ENCODE measurements around the gene ZNF672. TPM values are rescaled to one million over a fixed set of nuclear protein-coding genes. Genes with fewer than 3 reads are reported as not detected.

The ZNF672 gene
- total and polyA plus RNA-seq, 2 of the 13 experiments (the other 11 are each of a cell fraction or from before 2014, with no cell fraction given), result 17.2 to 22.9 TPM

DNA sequence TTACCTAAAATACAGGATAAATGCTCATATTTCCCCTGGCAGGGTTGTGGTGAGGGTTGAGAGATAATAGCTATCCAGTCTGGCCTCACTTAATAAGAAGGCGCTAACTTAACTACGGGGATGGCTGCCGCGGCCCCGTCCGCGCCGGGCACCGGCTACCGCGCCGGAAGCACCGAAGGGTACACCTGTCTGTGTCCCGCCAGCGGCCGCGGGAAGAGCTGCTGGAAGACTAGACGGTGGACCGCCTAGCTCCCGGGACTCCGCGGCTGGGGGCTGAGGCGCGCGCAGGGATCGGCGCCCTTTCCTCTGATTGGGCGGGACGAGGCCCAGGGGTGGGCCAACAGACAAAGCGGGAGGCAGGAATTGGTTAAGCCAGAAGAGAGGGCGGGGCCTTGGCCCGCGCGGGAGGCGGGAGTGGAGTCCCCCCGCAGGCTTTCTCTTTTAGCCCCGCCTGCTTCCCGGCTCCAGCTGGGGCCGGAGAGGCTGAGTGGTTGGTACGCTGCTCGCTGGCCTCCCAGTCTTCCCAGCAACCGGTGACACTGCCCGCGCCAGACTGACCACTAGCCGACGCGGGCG lies at the start of gene ZNF672 (continued):
- TF ChIP-seq ELF4 (CRISPR knock-in tag; IDR thresholded peaks at IDR 0.05; ENCODE audit: borderline replicate concordance) (peak; percentile 72; the same call in 1 of the 2 replicates), ZNF274 (CRISPR knock-in tag; IDR thresholded peaks at IDR 0.05) (no peak), TSC22D2 (CRISPR knock-in tag; IDR thresholded peaks at IDR 0.05; ENCODE audit: borderline replicate concordance) (no peak), ZNF329 (CRISPR knock-in tag; IDR thresholded peaks at IDR 0.05; ENCODE audit: low read depth) (no peak), ZNF605 (CRISPR knock-in tag; IDR thresholded peaks at IDR 0.05) (peak; percentile 59; the same call in 1 of the 2 replicates), ZNF124 (CRISPR knock-in tag; IDR thresholded peaks at IDR 0.05) (no peak), IRF2 (CRISPR knock-in tag; IDR thresholded peaks at IDR 0.05) (0 out of 2 replicates have a peak, but pooled peaks have one; percentile 51), ZMYM4 (CRISPR knock-in tag; IDR thresholded peaks at IDR 0.05) (no peak), TGIF2 (CRISPR knock-in tag; IDR thresholded peaks at IDR 0.05) (no peak), RBAK (CRISPR knock-in tag; IDR thresholded peaks at IDR 0.05) (no peak), ZNF672 (CRISPR knock-in tag; IDR thresholded peaks at IDR 0.05) (0 out of 2 replicates have a peak, but pooled peaks have one; percentile 26), ETV5 (CRISPR knock-in tag; IDR thresholded peaks at IDR 0.05; ENCODE audit: borderline replicate concordance) (peak; percentile 55; the same call in 1 of the 2 replicates), KDM4B (CRISPR knock-in tag; IDR thresholded peaks at IDR 0.05) (no peak), NONO (IDR thresholded peaks at IDR 0.05) (no peak), NONO (CRISPR knock-in tag; conservative IDR thresholded peaks at IDR 0.05) (peak; percentile 31; the same call in 1 of the 2 replicates), HMG20A (CRISPR knock-in tag; IDR thresholded peaks at IDR 0.05; ENCODE audit: borderline replicate concordance) (no peak), ZMYM3 (CRISPR knock-in tag; IDR thresholded peaks at IDR 0.05) (no peak), POLR2G (IDR thresholded peaks at IDR 0.05; ENCODE audit: low read depth, low read length) (peak; percentile 65), PHF21A (CRISPR knock-in tag; IDR thresholded peaks at IDR 0.05) (peak; percentile 62), RARG (CRISPR knock-in tag; IDR thresholded peaks at IDR 0.05; ENCODE audit: low read depth) (no peak)
- TF ChIP-seq, protein P1, sequence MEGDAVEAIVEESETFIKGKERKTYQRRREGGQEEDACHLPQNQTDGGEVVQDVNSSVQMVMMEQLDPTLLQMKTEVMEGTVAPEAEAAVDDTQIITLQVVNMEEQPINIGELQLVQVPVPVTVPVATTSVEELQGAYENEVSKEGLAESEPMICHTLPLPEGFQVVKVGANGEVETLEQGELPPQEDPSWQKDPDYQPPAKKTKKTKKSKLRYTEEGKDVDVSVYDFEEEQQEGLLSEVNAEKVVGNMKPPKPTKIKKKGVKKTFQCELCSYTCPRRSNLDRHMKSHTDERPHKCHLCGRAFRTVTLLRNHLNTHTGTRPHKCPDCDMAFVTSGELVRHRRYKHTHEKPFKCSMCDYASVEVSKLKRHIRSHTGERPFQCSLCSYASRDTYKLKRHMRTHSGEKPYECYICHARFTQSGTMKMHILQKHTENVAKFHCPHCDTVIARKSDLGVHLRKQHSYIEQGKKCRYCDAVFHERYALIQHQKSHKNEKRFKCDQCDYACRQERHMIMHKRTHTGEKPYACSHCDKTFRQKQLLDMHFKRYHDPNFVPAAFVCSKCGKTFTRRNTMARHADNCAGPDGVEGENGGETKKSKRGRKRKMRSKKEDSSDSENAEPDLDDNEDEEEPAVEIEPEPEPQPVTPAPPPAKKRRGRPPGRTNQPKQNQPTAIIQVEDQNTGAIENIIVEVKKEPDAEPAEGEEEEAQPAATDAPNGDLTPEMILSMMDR (CRISPR knock-in tag; IDR thresholded peaks at IDR 0.05), result 0 out of 2 replicates have a peak, but pooled peaks have one; percentile 9
- TF ChIP-seq, protein P2, sequence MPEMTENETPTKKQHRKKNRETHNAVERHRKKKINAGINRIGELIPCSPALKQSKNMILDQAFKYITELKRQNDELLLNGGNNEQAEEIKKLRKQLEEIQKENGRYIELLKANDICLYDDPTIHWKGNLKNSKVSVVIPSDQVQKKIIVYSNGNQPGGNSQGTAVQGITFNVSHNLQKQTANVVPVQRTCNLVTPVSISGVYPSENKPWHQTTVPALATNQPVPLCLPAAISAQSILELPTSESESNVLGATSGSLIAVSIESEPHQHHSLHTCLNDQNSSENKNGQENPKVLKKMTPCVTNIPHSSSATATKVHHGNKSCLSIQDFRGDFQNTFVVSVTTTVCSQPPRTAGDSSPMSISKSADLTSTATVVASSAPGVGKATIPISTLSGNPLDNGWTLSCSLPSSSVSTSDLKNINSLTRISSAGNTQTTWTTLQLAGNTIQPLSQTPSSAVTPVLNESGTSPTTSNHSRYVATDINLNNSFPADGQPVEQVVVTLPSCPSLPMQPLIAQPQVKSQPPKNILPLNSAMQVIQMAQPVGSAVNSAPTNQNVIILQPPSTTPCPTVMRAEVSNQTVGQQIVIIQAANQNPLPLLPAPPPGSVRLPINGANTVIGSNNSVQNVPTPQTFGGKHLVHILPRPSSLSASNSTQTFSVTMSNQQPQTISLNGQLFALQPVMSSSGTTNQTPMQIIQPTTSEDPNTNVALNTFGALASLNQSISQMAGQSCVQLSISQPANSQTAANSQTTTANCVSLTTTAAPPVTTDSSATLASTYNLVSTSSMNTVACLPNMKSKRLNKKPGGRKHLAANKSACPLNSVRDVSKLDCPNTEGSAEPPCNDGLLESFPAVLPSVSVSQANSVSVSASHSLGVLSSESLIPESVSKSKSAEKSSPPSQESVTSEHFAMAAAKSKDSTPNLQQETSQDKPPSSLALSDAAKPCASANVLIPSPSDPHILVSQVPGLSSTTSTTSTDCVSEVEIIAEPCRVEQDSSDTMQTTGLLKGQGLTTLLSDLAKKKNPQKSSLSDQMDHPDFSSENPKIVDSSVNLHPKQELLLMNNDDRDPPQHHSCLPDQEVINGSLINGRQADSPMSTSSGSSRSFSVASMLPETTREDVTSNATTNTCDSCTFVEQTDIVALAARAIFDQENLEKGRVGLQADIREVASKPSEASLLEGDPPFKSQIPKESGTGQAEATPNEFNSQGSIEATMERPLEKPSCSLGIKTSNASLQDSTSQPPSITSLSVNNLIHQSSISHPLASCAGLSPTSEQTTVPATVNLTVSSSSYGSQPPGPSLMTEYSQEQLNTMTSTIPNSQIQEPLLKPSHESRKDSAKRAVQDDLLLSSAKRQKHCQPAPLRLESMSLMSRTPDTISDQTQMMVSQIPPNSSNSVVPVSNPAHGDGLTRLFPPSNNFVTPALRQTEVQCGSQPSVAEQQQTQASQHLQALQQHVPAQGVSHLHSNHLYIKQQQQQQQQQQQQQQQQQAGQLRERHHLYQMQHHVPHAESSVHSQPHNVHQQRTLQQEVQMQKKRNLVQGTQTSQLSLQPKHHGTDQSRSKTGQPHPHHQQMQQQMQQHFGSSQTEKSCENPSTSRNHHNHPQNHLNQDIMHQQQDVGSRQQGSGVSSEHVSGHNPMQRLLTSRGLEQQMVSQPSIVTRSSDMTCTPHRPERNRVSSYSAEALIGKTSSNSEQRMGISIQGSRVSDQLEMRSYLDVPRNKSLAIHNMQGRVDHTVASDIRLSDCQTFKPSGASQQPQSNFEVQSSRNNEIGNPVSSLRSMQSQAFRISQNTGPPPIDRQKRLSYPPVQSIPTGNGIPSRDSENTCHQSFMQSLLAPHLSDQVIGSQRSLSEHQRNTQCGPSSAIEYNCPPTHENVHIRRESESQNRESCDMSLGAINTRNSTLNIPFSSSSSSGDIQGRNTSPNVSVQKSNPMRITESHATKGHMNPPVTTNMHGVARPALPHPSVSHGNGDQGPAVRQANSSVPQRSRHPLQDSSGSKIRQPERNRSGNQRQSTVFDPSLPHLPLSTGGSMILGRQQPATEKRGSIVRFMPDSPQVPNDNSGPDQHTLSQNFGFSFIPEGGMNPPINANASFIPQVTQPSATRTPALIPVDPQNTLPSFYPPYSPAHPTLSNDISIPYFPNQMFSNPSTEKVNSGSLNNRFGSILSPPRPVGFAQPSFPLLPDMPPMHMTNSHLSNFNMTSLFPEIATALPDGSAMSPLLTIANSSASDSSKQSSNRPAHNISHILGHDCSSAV (CRISPR knock-in tag; IDR thresholded peaks at IDR 0.05; ENCODE audit: borderline replicate concordance), result no peak

All from HepG2 (cell line).